PC-9 (cell line): ENCODE data around the gene NGEF. TPM values are rescaled to one million over a fixed set of nuclear protein-coding genes. Genes with fewer than 3 reads are reported as not detected.

Experiments
- BruUV-seq: library from RNA; stranded (reverse); fragments of 400-500 nt; replicated peaks from 2 replicates; lab custom pipeline; 2021; lab: Mats Ljungman, UMichigan
- CTCF ChIA-PET: fragments of 300-600 bp; sonication (Branson Sonifier 250); formaldehyde crosslinking; loops from one replicate; lab custom pipeline; 2022; ENCODE audit warnings: antibody characterized with exemption; lab: Charles Lee
- POLR2A ChIA-PET: fragments of 300-600 bp; sonication (Branson Sonifier 250); formaldehyde crosslinking; loops from one replicate; lab custom pipeline; 2022; ENCODE audit warnings: antibody characterized with exemption; ENCODE audit not compliant: unreplicated experiment; lab: Charles Lee
- DNase-seq, 2 experiments: peaks; one replicate each; pipeline versions ENCODE4 v3.0.0 to v3.0.0-alpha.2; 2015 to 2022; ENCODE audit warnings: mixed read lengths in 1 of 2
- H2AFZ ChIP-seq: fragments of 200-600 bp; sonication (generic); 2 replicates; pipeline ENCODE4 v1.8.1; 2017; ENCODE audit warnings: antibody characterized with exemption
- H3F3A ChIP-seq: fragments of 200-600 bp; sonication (generic); 2 replicates; pipeline ENCODE4 v1.8.1; 2017; ENCODE audit warnings: antibody characterized with exemption, mild to moderate bottlenecking, low read depth; ENCODE audit not compliant: insufficient read depth
- H3K27ac ChIP-seq: fragments of 200-600 bp; sonication (generic); 2 replicates; pipeline ENCODE4 v1.6.1; 2016; ENCODE audit warnings: mixed run types
- H3K27me3 ChIP-seq: fragments of 200-600 bp; sonication (generic); 2 replicates; pipeline ENCODE4 v1.6.1; 2016; ENCODE audit warnings: low read depth, mixed run types; ENCODE audit not compliant: insufficient read depth
- H3K36me3 ChIP-seq: fragments of 200-600 bp; sonication (generic); 2 replicates; pipeline ENCODE4 v1.6.1; 2016; ENCODE audit warnings: low read depth, mixed run types
- H3K4me1 ChIP-seq: fragments of 200-600 bp; sonication (generic); replicated peaks from 2 replicates; pipeline ENCODE4 v1.6.1; 2016; ENCODE audit warnings: mixed run types; ENCODE audit not compliant: insufficient read depth
- H3K4me2 ChIP-seq: fragments of 200-600 bp; sonication (generic); 2 replicates; pipeline ENCODE4 v1.6.1; 2017; ENCODE audit warnings: mixed run types
- H3K4me3 ChIP-seq: fragments of 200-600 bp; sonication (generic); 2 replicates; pipeline ENCODE4 v1.6.1; 2016; ENCODE audit warnings: mixed run types
- H3K79me2 ChIP-seq: fragments of 200-600 bp; sonication (generic); 2 replicates; pipeline ENCODE4 v1.6.1; 2017; ENCODE audit warnings: low read depth, mixed run types
- H3K9me2 ChIP-seq: fragments of 200-600 bp; sonication (generic); 2 replicates; pipeline ENCODE4 v1.8.1; 2017; ENCODE audit warnings: mild to moderate bottlenecking; ENCODE audit not compliant: insufficient read depth
- H3K9me3 ChIP-seq: fragments of 200-600 bp; sonication (generic); 2 replicates; pipeline ENCODE4 v1.8.1; 2016; ENCODE audit warnings: low read depth; ENCODE audit not compliant: insufficient read depth
- H4K20me1 ChIP-seq: fragments of 200-600 bp; sonication (generic); 2 replicates; pipeline ENCODE4 v1.8.1; 2017; ENCODE audit not compliant: insufficient read depth
- CTCF ChIP-seq: fragments of 200-600 bp; sonication (generic); conservative IDR thresholded peaks from 2 replicates; pipeline ENCODE4 v1.6.1; 2017; ENCODE audit warnings: mixed run types, antibody characterized with exemption, mild to moderate bottlenecking, moderate library complexity
- EZH2 ChIP-seq: fragments of 200-600 bp; sonication (generic); IDR thresholded peaks from 2 replicates; pipeline ENCODE4 v1.8.0; 2017; ENCODE audit warnings: antibody characterized with exemption, low read depth
- intact Hi-C: fragments of 100-400 bp; cut with micrococcal nuclease; formaldehyde crosslinking; loops from one replicate; pipeline ENCODE4 v1.10.0; 2022; ENCODE audit not compliant: unreplicated experiment
- total RNA-seq: library from RNA; stranded (reverse); gene quantifications from 2 replicates; pipeline ENCODE4 v1.2.3, GENCODE V29; 2021

NGEF gene
- total RNA-seq, 1 experiment from 2014 or later: 55.3 TPM

- Histone ChIP-seq H3K27me3 (no peaks in the 10 kb centered on the region), H3K9me3 (no peaks in the 10 kb centered on the region), H3K9me2 (no peaks in the 10 kb centered on the region), H3K4me1 (no peaks in the 10 kb centered on the region), H3K36me3 (no peaks in the 10 kb centered on the region), H4K20me1 (no peaks in the 10 kb centered on the region), H3K4me2 (no peak overlapping the region), H3K4me3 (no peak overlapping the region), H2AFZ (no peak overlapping the region), H3F3A (peaks cover 14% of the 10 kb centered on the region; the same call in 1 of the 2 replicates), H3K27ac (no peak overlapping the region), H3K79me2 (no peaks in the 10 kb centered on the region)
- BruUV-seq: no TSS peak
- DNase-seq: no peak
- intact Hi-C loops: no loop called here
- POLR2A ChIA-PET: no interaction called here
- CTCF ChIA-PET: no interaction called here
- TF ChIP-seq CTCF (no peak), EZH2 (no peak)
Measured at GRCh38 chr2:232871418-232871834, 141.6 kb downstream of the NGEF start.

GRCh38 chr2:232870766-232871371 lies 142.2 kb downstream of the NGEF start:
- H2AFZ ChIP-seq: no peak overlapping the region
- no peaks in the 10 kb centered on the region for H3K79me2 ChIP-seq
- H3K4me2 ChIP-seq: no peak overlapping the region
- no peaks in the 10 kb centered on the region for H3K4me1 ChIP-seq
- ChIA-PET CTCF (no interaction called here), POLR2A (no interaction called here)
- intact Hi-C loops: no loop called here
- no peaks in the 10 kb centered on the region for H4K20me1 ChIP-seq
- no peak for DNase-seq
- no peaks in the 10 kb centered on the region for H3K9me3 ChIP-seq
- H3K4me3 ChIP-seq: no peak overlapping the region
- H3K9me2 ChIP-seq: no peaks in the 10 kb centered on the region
- TF ChIP-seq EZH2: no peak
- TF ChIP-seq CTCF: no peak
- H3K27me3 ChIP-seq: no peaks in the 10 kb centered on the region
- no peaks in the 10 kb centered on the region for H3K36me3 ChIP-seq
- BruUV-seq: no TSS peak
- H3K27ac ChIP-seq: no peak overlapping the region
- peaks cover 14% of the 10 kb centered on the region; the same call in 1 of the 2 replicates for H3F3A ChIP-seq

- intact Hi-C loops: no loop called here
- no peaks in the 10 kb centered on the region for H3K4me1 ChIP-seq
- H3K79me2 ChIP-seq: no peaks in the 10 kb centered on the region
- H3K36me3 ChIP-seq: no peaks in the 10 kb centered on the region
- no peak within 1 kb of the TSS for H2AFZ ChIP-seq
- H3K4me2 ChIP-seq: no peak within 1 kb of the TSS
- ChIA-PET POLR2A (interaction anchor here (0.6 kb wide), 1 partner anchor 373 kb away, joined by 7 read pairs; no protein-coding TSS in a partner anchor), CTCF (no interaction called here)
- H4K20me1 ChIP-seq: no peaks in the 10 kb centered on the region
- no peaks in the 10 kb centered on the region for H3K9me2 ChIP-seq
- H3K9me3 ChIP-seq: no peaks in the 10 kb centered on the region
- H3K27me3 ChIP-seq: no peaks in the 10 kb centered on the region
- no peak for DNase-seq
- H3K27ac ChIP-seq: no peak within 1 kb of the TSS
- peaks cover 14% of the 10 kb centered on the region; the same call in 1 of the 2 replicates for H3F3A ChIP-seq
- H3K4me3 ChIP-seq: no peak within 1 kb of the TSS
- TF ChIP-seq CTCF: no peak
- no peak for TF ChIP-seq EZH2
- BruUV-seq: no TSS peak
Measured at GRCh38 chr2:232870018-232870765, 142.9 kb downstream of the NGEF start, which contains the start of gene SNORC. TSS of gene SNORC (plus strand) at chr2:232870264. CDS start at chr2:232870342, 78 bp downstream.
